SK-N-SH (cell line): Measurements from ENCODE around the gene SIX4. TPM values are rescaled to one million over a fixed set of nuclear protein-coding genes. Genes with fewer than 3 reads are reported as not detected.

ENCODE experiments used
- CTCF ChIA-PET: fragments of 300-600, 350-600 bp; formaldehyde crosslinking; extraction: SDS; loops from one replicate; lab custom pipeline; 2021; lab: Yijun Ruan, JAX
- POLR2A ChIA-PET: fragments of 350-600 bp; sonication (Branson Sonifier 250); formaldehyde crosslinking; extraction: SDS; loops from one replicate; lab custom pipeline; 2020; ENCODE audit warnings: antibody characterized with exemption, inconsistent platforms; lab: Yijun Ruan, JAX
- DNase-seq: peaks from one replicate; pipeline ENCODE4 v3.0.0; 2012
- H2AFZ ChIP-seq: fragments of 200-600 bp; sonication (generic); 2 replicates; pipeline ENCODE4 v1.8.1; 2016; ENCODE audit warnings: antibody characterized with exemption, mild to moderate bottlenecking, low read depth
- H3F3A ChIP-seq: fragments of 200-600 bp; sonication (generic); replicated peaks from 2 replicates; pipeline ENCODE3; 2016; ENCODE audit warnings: antibody characterized with exemption, mild to moderate bottlenecking; ENCODE audit not compliant: insufficient read depth
- H3K27ac ChIP-seq, 2 experiments: fragments of 200-500 bp in 1 of 2; fragments of 200-600 bp in 1 of 2; sonication (Bioruptor generic) in 1 of 2; sonication (generic), shearing (Covaris generic) in 1 of 2; 2 replicates each; pipeline versions ENCODE4 v1.5.1 to v1.6.1; 2014 to 2016; ENCODE audit warnings: low read depth in 2 of 2, inconsistent platforms in 1 of 2, low read length in 1 of 2, mild to moderate bottlenecking in 1 of 2, mixed read lengths in 1 of 2
- H3K27me3 ChIP-seq: fragments of 200-600 bp; sonication (generic), shearing (Covaris generic); 2 replicates; pipeline ENCODE4 v1.6.1; 2016; ENCODE audit warnings: mixed run types; ENCODE audit not compliant: insufficient read depth
- H3K36me3 ChIP-seq, 2 experiments: fragments of 200-500 bp in 1 of 2; fragments of 200-600 bp in 1 of 2; sonication (Bioruptor generic) in 1 of 2; sonication (generic) in 1 of 2; replicated peaks in 1 of 2; 2 replicates each; pipeline versions ENCODE3 to v1.5.1; 2014 to 2016; ENCODE audit warnings: low read length in 1 of 2, mild to moderate bottlenecking in 1 of 2; ENCODE audit not compliant: insufficient read depth in 2 of 2, control insufficient read depth in 1 of 2
- H3K4me1 ChIP-seq, 2 experiments: fragments of 200-500 bp in 1 of 2; fragments of 200-600 bp in 1 of 2; sonication (Bioruptor generic) in 1 of 2; sonication (generic), shearing (Covaris generic) in 1 of 2; 2 replicates each; pipeline versions ENCODE4 v1.5.1 to v1.6.1; 2014 to 2016; ENCODE audit warnings: low read depth in 1 of 2, low read length in 1 of 2, mixed run types in 1 of 2; ENCODE audit not compliant: insufficient read depth in 2 of 2, control insufficient read depth in 1 of 2
- H3K4me2 ChIP-seq: fragments of 200-600 bp; sonication (generic), shearing (Covaris generic); 2 replicates; pipeline ENCODE4 v1.6.1; 2017; ENCODE audit warnings: mixed run types
- H3K4me3 ChIP-seq, 2 experiments: fragments of 200-500 bp in 1 of 2; fragments of 200-600 bp in 1 of 2; sonication (Bioruptor generic) in 1 of 2; sonication (generic), shearing (Covaris generic) in 1 of 2; 2 replicates each; pipeline versions ENCODE4 v1.5.1 to v1.8.1; 2014 to 2016; ENCODE audit warnings: low read depth in 2 of 2, inconsistent platforms in 1 of 2, low read length in 1 of 2, mild to moderate bottlenecking in 1 of 2, mixed read lengths in 1 of 2, moderate library complexity in 1 of 2
- H3K79me2 ChIP-seq: fragments of 200-600 bp; sonication (generic); 2 replicates; pipeline ENCODE4 v1.8.1; 2017; ENCODE audit warnings: mild to moderate bottlenecking; ENCODE audit not compliant: insufficient read depth
- H3K9ac ChIP-seq: fragments of 200-600 bp; sonication (generic); 2 replicates; pipeline ENCODE4 v1.6.1; 2017; ENCODE audit warnings: mixed run types
- H3K9me2 ChIP-seq: fragments of 200-600 bp; sonication (generic); 2 replicates; pipeline ENCODE4 v1.6.1; 2017; ENCODE audit warnings: mixed run types
- H3K9me3 ChIP-seq: fragments of 200-600 bp; sonication (generic); 2 replicates; pipeline ENCODE4 v1.6.1; 2017; ENCODE audit warnings: mixed run types, mild to moderate bottlenecking, moderate library complexity
- H4K20me1 ChIP-seq: fragments of 200-600 bp; sonication (generic); 2 replicates; pipeline ENCODE4 v1.6.1; 2017; ENCODE audit warnings: mild to moderate bottlenecking, mixed run types; ENCODE audit not compliant: insufficient read depth
- CHD2 ChIP-seq: fragments of 150-350 bp; IDR thresholded peaks from 2 replicates; pipeline ENCODE4 v1.6.1; 2018; ENCODE audit warnings: low read length; ENCODE audit not compliant: partially characterized antibody
- ELF1 ChIP-seq: IDR thresholded peaks from 2 replicates; pipeline ENCODE4 v1.4.0; 2012
- EP300 ChIP-seq, 2 experiments: IDR thresholded peaks; 2 replicates each; pipeline versions ENCODE4 v1.4.0 to v1.6.1; 2012; ENCODE audit warnings: borderline replicate concordance in 1 of 2, low read depth in 1 of 2, low read length in 1 of 2
- EZH2phosphoT487 ChIP-seq: fragments of 200-600 bp; sonication (generic); IDR thresholded peaks from 2 replicates; pipeline ENCODE4 v1.6.1; 2017; ENCODE audit warnings: low read depth, mixed run types, mild to moderate bottlenecking, antibody characterized with exemption, moderate library complexity, borderline replicate concordance
- FOSL2 ChIP-seq: IDR thresholded peaks from 2 replicates; pipeline ENCODE4 v1.4.0; 2012; ENCODE audit warnings: low read depth, mild to moderate bottlenecking, moderate library complexity, borderline replicate concordance
- FOXJ3 ChIP-seq: sonication (generic); formaldehyde crosslinking; IDR thresholded peaks from 2 replicates; pipeline ENCODE4 v1.5.1; 2020; ENCODE audit warnings: mild to moderate bottlenecking, missing genetic modification reagents
- FOXM1 ChIP-seq: IDR thresholded peaks from 2 replicates; pipeline ENCODE4 v1.4.0; 2012; ENCODE audit warnings: low read depth, mild to moderate bottlenecking
- GABPA ChIP-seq: IDR thresholded peaks from 2 replicates; pipeline ENCODE4 v1.4.0; 2012; ENCODE audit warnings: low read depth, mild to moderate bottlenecking
- GATA2 ChIP-seq: sonication (generic); formaldehyde crosslinking; IDR thresholded peaks from 2 replicates; pipeline ENCODE4 v1.5.0; 2020; ENCODE audit warnings: mild to moderate bottlenecking, missing genetic modification reagents
- IRF3 ChIP-seq: fragments of 150-350 bp; IDR thresholded peaks from 2 replicates; pipeline ENCODE4 v1.6.1; 2016; ENCODE audit warnings: mild to moderate bottlenecking, low read depth, low read length
- JUND ChIP-seq: IDR thresholded peaks from 2 replicates; pipeline ENCODE4 v1.4.0; 2012
- MEF2A ChIP-seq: IDR thresholded peaks from 2 replicates; pipeline ENCODE4 v1.4.0; 2012; ENCODE audit warnings: low read depth, borderline replicate concordance
- MXI1 ChIP-seq: IDR thresholded peaks from 2 replicates; pipeline ENCODE4 v1.6.1; 2012; ENCODE audit warnings: mild to moderate bottlenecking, low read depth, low read length, improper control_type of control experiment
- NFIC ChIP-seq: IDR thresholded peaks from 2 replicates; pipeline ENCODE4 v1.4.0; 2012; ENCODE audit warnings: borderline replicate concordance
- NRF1 ChIP-seq: IDR thresholded peaks from 2 replicates; pipeline ENCODE4 v1.6.1; 2012; ENCODE audit warnings: low read depth, mild to moderate bottlenecking, low read length
- POLR2AphosphoS5 ChIP-seq: IDR thresholded peaks from 2 replicates; pipeline ENCODE4 v1.6.1; 2012; ENCODE audit warnings: low read depth, low read length
- RAD21 ChIP-seq: IDR thresholded peaks from 2 replicates; pipeline ENCODE4 v1.6.1; 2012; ENCODE audit warnings: mild to moderate bottlenecking, low read length
- REST ChIP-seq: IDR thresholded peaks from 2 replicates; pipeline ENCODE4 v1.6.1; 2012; ENCODE audit warnings: mild to moderate bottlenecking, low read depth, low read length, moderate library complexity
- RFX5 ChIP-seq: IDR thresholded peaks from 2 replicates; pipeline ENCODE4 v1.6.1; 2012; ENCODE audit warnings: mild to moderate bottlenecking, improper control_type of control experiment, low read length
- RXRA ChIP-seq: IDR thresholded peaks from 2 replicates; pipeline ENCODE4 v1.4.0; 2012; ENCODE audit warnings: low read depth, mild to moderate bottlenecking, borderline replicate concordance
- SIN3A ChIP-seq: IDR thresholded peaks from 2 replicates; pipeline ENCODE4 v1.6.1; 2012; ENCODE audit warnings: low read depth, mild to moderate bottlenecking, low read length, moderate library complexity, borderline replicate concordance
- SMC3 ChIP-seq: IDR thresholded peaks from 2 replicates; pipeline ENCODE4 v1.6.1; 2012; ENCODE audit warnings: low read depth, low read length, improper control_type of control experiment
- TAF1 ChIP-seq: IDR thresholded peaks from 2 replicates; pipeline ENCODE4 v1.6.1; 2012; ENCODE audit warnings: low read depth, mild to moderate bottlenecking, low read length, moderate library complexity, borderline replicate concordance
- TCF12 ChIP-seq: IDR thresholded peaks from 2 replicates; pipeline ENCODE4 v1.4.0; 2012
- YY1 ChIP-seq: IDR thresholded peaks from 2 replicates; pipeline ENCODE4 v1.4.0; 2012; ENCODE audit warnings: low read depth, mild to moderate bottlenecking
- WGBS: methylation state at CpG from one replicate; pipeline ENCODE4 v1.1.6; 2017; ENCODE audit warnings: low lambda C conversion rate; 5-methylcytosine and 5-hydroxymethylcytosine counted together
- polyA plus RNA-seq, 3 experiments: library from polyadenylated mRNA; depleted of rRNA; stranded (reverse); fragments of >200 nt; gene quantifications; 2 replicates each; pipeline ENCODE4 v1.2.3, GENCODE V29; 2012
- TF ChIP-seq, protein P1 (sequence below): IDR thresholded peaks from 2 replicates; pipeline ENCODE4 v1.4.0; 2012; ENCODE audit warnings: low read depth
- TF ChIP-seq, protein P2 (sequence below): IDR thresholded peaks from 2 replicates; pipeline ENCODE4 v1.4.0; 2012; ENCODE audit warnings: low read depth, borderline replicate concordance
- TF ChIP-seq, protein P3 (sequence below): IDR thresholded peaks from 2 replicates; pipeline ENCODE4; 2012

SIX4 gene
- 3.3 and 4.3 TPM in 2 replicates for polyA plus RNA-seq (2012; rRNA removed)
- polyA plus RNA-seq (2012; cell fraction: cytosol; rRNA removed): 4.1 TPM in 2 replicates
- 4.2 and 5.9 TPM in 2 replicates for polyA plus RNA-seq (2012; cell fraction: nucleus; rRNA removed)

- POLR2A ChIA-PET: no interaction called here
- Histone ChIP-seq H3K4me2 (peak within 1 kb of the TSS; percentile 96), H3K79me2 (peaks cover 48% of the 10 kb centered on the region), H3K27ac (peak within 1 kb of the TSS; percentile 43 to 89), H3K9me3 (no peaks in the 10 kb centered on the region), H2AFZ (peak within 1 kb of the TSS; percentile 79; the same call in 1 of the 2 replicates), H3K27me3 (no peaks in the 10 kb centered on the region), H3K4me3 (peak within 1 kb of the TSS; percentile 82 to 95), H3F3A (peaks cover 20% of the 10 kb centered on the region), H3K4me1 (peaks cover 8 to 15% of the 10 kb centered on the region in 2 experiments; a peak in 3 of 4 replicates), H3K9me2 (no peaks in the 10 kb centered on the region), H3K36me3 (peaks cover 10 to 11% of the 10 kb centered on the region in 2 experiments), H3K9ac (peak within 1 kb of the TSS; percentile 89), H4K20me1 (peaks cover 18% of the 10 kb centered on the region; the same call in 1 of the 2 replicates)
- CTCF ChIA-PET: interaction anchor here (1.0 kb wide), 1 partner anchor 99 kb away, joined by 3 read pairs; no protein-coding TSS in a partner anchor
- no peak for TF ChIP-seq CHD2
- TF ChIP-seq SIN3A: peak; percentile 84
- TF ChIP-seq GABPA: no peak
- no peak for TF ChIP-seq RXRA
- no peak for TF ChIP-seq MEF2A
- TF ChIP-seq RAD21: no peak
- no peak for TF ChIP-seq YY1
- TF ChIP-seq GATA2 (CRISPR knock-in tag): no peak
- no peak for TF ChIP-seq FOSL2
- no peak; the same call in 1 of the 2 replicates for TF ChIP-seq NFIC
- TF ChIP-seq TAF1: peak; percentile 86
- TF ChIP-seq, protein P1, sequence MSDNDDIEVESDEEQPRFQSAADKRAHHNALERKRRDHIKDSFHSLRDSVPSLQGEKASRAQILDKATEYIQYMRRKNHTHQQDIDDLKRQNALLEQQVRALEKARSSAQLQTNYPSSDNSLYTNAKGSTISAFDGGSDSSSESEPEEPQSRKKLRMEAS: peak; percentile 81
- TF ChIP-seq ELF1: no peak
- TF ChIP-seq REST: peak; percentile 54; the same call in 1 of the 2 replicates
- TF ChIP-seq SMC3: no peak
- no peak for TF ChIP-seq JUND
- no peak for TF ChIP-seq NRF1
- no peak for TF ChIP-seq IRF3
- no peak for TF ChIP-seq RFX5
- peak; percentile 85 for TF ChIP-seq POLR2AphosphoS5
- no peak for TF ChIP-seq FOXJ3
- peak; percentile 68 for TF ChIP-seq MXI1
- no peak for TF ChIP-seq FOXM1
- no peak for TF ChIP-seq EP300 (IDR thresholded peaks at IDR 0.05; ENCODE audit: borderline replicate concordance in 1 of 2, low read depth in 1 of 2, low read length in 1 of 2)
- TF ChIP-seq, protein P2, sequence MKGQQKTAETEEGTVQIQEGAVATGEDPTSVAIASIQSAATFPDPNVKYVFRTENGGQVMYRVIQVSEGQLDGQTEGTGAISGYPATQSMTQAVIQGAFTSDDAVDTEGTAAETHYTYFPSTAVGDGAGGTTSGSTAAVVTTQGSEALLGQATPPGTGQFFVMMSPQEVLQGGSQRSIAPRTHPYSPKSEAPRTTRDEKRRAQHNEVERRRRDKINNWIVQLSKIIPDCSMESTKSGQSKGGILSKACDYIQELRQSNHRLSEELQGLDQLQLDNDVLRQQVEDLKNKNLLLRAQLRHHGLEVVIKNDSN: 0 out of 2 replicates have a peak, but pooled peaks have one; percentile 41
- peak; percentile 40; the same call in 1 of the 2 replicates for TF ChIP-seq TCF12
- TF ChIP-seq, protein P3, sequence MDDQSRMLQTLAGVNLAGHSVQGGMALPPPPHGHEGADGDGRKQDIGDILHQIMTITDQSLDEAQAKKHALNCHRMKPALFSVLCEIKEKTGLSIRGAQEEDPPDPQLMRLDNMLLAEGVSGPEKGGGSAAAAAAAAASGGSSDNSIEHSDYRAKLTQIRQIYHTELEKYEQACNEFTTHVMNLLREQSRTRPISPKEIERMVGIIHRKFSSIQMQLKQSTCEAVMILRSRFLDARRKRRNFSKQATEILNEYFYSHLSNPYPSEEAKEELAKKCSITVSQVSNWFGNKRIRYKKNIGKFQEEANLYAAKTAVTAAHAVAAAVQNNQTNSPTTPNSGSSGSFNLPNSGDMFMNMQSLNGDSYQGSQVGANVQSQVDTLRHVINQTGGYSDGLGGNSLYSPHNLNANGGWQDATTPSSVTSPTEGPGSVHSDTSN: peak; percentile 92
- TF ChIP-seq EZH2phosphoT487: no peak
- WGBS: 1% methylated on average over 29 of the region's 36 CpGs
- DNase-seq: peak; percentile 76
These were observed at the start of gene SIX4 for GRCh38 chr14:60723907-60724618. Gene SIX4, minus strand, starts transcription at chr14:60724351. Its CDS starts 277 bp downstream, at chr14:60724074.
